Muscle of back (tissue), 11 donors: ENCODE data around the gene EIPR1. TPM values are rescaled to one million over a fixed set of nuclear protein-coding genes. Genes with fewer than 3 reads are reported as not detected.

ENCODE experiments used
- DNase-seq, 3 donors: peaks; one replicate each; pipeline versions ENCODE4 v3.0.0 to v3.0.0-alpha.2; 2013
- polyA plus RNA-seq, 10 donors: library from polyadenylated mRNA; unstranded; fragments of 120-200 nt; gene quantifications; one replicate each; pipeline ENCODE4 v1.2.1, GENCODE V29; 2013; ENCODE audit not compliant: insufficient read length in 10 of 10

The EIPR1 gene
- polyA plus RNA-seq, 10 donors: 12.7 to 21.8 (median 17.3) TPM

DNA sequence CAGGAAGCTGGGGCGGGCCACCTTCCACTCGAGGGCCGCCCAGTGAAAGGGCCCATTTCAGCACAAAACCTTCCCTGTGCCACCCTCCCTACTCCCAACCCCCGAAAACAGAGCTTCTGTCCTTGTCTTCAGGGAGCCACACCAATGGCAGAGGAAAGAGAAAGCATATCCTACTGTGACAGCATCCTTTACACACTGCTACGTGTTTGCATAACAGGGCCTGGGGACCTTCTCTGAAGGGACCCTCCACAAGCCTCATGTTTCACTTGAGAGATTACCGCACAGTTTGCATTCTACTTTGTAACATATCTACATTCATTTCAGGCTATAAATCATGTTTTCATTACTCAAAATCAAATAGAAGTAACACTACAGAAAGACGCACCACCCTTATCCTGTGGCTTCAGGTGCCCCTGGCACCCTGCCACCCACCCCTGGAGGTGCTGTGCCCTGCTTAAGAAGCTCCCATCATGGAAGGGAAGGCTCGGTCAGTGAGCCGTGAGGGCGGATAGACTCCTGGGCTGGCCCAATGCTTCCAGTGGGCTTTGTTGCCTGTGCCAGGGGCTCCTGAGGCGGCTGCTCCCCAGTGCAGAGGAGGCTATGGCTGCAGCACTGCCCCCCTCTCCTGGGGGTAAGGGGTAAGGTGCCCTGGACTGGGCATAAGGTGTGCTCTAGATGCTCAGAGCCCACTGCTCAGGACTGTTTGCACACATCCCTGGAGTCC lies 52.0 kb downstream of the EIPR1 start:
- DNase-seq: no peak

GRCh38 chr2:3324404-3325281 lies 53.0 kb downstream of the EIPR1 start:
- no peak for DNase-seq

- no peak for DNase-seq
These were observed 53.6 kb downstream of the EIPR1 start for GRCh38 chr2:3324036-3324386.

GRCh38 chr2:3323360-3324035 lies 54.1 kb downstream of the EIPR1 start:
- DNase-seq: no peak

DNA sequence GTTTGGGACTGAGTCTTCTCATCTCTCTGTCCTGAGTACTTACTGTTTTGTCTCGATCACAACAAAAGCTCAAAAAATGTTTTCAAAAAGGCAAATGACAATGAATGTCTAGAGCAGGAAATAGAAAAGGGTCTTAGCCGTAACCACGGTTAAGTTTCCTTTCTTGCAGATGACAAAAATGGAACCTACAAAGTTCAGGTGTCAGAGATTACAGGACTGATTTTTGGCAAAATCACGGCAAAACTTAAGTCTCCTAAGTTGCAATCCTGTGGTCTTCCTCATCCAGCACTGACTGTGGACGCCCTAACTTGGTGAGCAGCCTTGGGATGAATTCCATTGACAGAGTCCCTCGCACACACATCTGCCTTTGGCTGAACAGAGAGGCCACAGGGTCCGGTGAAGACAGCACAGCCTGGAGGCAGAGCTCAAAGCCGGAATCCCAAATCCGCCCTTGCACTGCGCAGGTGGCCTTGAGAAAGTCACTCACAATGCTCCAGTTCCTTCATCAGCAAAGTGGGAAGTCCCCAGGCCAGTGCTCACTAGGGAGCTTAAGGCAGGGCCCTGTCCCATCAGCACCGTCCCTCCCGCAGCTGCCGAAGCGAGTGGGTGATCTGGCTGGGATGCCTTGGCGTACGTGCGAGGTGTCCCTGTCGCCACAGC lies 55.2 kb downstream of the EIPR1 start:
- DNase-seq: no peak

DNA sequence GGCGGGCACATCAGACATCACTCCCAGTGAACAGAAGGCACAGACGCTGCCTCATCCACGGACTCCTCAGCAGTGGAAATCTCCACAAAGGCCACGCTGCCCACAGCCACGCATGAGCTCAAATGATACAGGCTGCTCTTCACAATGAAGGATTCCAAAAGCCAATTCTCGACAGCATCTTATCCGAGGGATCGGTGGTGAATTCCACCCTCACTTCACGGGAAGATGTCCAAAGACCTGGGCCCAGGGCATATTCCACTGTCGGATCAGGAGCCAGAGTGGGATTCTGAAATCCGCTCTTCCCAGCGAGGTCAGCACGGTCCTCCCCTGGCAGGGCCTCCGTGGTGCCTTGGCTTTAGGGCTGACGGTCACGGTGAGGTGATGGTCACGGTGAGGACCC lies 55.8 kb downstream of the EIPR1 start:
- DNase-seq: no peak

DNA sequence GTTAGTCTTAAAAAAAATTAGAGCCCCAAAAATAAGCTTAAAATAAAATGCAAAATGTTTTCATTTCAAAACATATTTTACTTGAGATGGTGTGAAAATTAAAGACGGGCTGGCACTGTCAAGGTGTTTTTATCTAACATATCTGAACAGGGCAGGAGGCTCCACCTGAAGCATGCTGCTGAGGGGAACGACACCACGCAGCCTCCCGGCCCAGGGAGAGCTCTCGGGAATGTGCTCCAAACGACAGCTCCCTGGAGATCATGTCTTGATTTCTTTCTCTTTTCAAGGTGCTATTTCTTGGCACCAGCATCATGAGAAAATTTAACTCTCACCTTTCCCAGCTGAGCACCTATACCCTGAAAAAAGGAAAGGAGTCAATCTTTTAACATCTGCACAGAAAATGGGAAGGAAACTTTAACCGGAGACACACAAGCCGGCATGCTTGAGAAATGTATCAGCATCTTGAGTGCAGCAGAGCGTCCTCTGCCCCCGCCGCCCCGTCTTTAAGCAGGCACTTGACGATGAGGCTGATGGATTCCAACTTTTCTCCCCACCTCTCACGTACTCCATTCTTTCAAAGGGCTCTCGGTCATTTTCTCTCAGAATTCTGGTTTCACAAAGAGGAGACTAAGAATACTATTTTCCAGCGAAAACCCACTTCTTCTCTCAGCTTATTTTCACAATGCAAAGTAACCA lies 56.6 kb downstream of the EIPR1 start:
- DNase-seq: no peak

DNA sequence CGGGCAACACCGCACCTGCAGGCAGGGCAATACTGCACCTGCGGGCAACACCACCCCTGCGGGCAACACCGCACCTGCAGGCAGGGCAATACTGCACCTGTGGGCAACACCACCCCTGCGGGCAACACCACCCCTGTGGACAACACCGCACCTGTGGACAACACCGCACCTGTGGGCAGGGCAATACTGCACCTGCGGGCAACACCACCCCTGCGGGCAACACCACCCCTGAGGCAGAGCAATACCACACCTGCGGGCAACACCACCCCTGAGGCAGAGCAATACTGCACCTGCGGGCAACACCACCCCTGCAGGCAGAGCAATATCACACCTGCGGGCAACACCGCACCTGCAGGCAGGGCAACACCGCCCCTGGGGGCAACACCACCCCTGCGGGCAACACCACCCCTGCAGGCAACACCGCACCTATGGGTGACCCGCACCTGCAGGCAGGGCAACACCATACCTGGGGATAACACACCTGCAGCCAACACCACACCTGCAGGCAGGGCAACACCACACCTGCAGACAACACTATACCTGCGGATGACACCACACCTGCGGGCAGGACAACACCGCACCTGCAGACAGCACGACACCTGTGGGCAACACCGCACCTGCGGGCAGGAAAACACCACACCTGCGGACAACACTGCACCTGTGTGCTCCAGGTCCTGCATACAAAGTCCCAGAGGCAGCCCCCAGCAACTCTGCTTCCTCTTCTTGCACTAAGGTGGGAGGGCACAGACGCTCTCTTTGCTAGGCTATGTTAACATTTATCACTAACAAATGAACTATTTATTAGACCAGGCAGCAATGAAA lies 57.7 kb downstream of the EIPR1 start:
- no peak for DNase-seq

DNA sequence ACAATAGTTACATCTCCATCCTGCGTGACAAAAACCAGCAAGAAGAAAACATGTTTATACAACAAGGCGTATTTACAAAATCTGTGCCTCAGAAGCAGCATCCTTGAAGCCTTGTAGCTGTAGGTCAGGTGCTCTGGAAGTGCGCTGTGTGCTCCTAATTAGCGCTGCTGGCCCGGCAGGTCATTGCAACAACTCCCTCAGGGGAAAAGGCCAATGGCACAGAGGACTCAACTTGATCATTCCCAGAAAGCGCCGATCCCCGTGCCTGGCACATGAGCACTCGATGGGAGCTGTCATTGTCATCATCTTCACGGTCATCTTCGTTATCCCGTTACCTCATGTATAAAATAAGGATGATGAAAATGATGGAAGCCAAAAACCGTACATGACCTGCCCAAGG lies 58.5 kb downstream of the EIPR1 start:
- DNase-seq: no peak

- DNase-seq: no peak
These were observed 59.6 kb downstream of the EIPR1 start for GRCh38 chr2:3317871-3318590.

- no peak for DNase-seq
These were observed 60.3 kb downstream of the EIPR1 start for GRCh38 chr2:3317277-3317685.

DNA sequence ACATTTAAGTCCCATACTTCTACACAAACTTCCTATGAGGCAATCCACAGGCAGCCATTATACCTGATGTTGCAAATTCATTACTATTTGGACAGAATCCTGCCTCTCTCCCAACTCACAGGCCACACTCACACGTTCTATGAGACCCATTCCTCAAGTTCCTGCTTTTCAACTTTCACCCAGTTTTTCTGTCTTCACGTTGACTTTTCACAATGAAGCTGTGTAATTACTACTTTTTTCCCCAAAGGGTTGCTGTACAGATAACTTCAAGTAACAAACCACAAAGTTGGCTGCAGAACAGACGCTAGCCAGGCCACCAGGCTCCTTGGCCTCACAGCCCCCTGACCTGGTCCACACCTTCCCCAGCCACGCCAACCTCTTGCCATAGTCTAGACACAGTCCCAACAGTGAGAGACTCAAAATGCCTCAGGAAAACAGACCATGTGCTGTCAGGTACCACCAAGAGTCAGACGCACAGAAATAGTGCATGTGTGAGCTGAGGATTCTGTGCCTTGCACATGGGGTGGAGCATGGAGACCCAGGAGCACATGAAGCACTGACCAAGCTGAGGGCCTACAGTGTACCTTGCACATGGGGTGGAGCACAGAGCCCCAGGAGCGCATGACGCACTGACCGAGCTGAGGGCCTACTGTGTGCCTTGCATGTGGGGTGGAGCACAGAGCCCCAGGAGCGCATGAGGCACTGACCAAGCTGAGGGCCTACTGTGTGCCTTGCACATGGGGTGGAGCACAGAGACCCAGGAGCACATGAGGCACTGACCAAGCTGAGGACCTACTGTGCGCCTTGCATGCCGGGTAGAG lies 61.0 kb downstream of the EIPR1 start:
- DNase-seq: no peak

DNA sequence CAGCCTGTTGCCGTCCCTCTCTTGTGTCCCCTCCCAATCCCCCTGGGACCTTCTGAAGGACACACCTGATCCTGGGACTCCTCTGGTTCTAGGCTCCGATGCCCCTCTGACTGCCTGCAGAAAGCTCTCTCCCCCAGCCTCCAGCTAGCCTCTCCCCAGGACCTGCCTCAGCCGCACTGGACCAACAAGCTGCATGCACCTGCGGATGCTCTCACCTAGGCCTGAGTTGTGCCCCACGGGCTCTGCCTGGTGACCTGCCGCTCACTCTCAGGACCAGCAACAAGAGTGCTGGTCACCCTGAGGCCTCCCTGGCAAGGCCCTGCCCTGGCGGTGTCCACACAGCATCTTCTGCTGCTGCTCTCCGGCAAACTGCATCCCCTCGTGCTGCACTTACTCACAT lies 63.0 kb downstream of the EIPR1 start:
- no peak for DNase-seq

- DNase-seq: peak in 1 of 3 donors; percentile 32
These were observed 63.7 kb downstream of the EIPR1 start for GRCh38 chr2:3313781-3314375.

DNA sequence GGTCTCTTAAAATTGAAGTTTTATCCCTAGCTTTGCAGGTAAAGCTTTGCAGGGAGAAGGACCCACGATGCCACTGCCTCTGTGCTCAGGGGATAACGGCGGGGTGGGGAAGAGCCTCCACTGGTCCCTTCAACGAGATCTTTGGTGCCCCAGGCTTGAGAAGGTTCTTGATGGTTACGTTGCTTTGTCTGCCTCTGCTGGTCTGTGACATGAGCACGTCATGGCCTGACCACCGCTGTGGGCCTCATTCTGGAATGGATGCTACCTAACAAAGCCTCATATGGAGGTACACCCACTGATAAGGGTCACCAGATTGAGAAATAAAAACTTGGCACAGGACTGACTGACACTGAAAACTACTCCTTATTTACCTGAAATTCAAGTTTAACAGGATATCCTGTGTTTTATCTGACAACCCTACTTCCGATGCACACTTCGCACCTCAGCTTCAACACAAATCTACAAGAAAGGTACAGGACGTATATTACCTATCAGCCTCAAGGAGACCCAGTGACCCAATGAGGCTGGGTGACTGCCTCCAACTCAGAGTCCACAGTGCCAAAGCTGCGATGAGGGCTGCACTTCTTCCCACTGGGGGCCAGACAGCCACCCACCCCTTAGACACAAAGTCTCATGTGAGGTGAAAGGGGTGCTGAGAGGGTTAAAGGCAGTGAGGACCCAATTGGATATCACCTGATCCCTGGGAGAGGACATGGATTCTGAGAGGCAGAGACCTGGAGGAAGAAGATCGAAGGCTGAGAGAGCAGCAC lies 64.9 kb downstream of the EIPR1 start:
- no peak for DNase-seq

DNA sequence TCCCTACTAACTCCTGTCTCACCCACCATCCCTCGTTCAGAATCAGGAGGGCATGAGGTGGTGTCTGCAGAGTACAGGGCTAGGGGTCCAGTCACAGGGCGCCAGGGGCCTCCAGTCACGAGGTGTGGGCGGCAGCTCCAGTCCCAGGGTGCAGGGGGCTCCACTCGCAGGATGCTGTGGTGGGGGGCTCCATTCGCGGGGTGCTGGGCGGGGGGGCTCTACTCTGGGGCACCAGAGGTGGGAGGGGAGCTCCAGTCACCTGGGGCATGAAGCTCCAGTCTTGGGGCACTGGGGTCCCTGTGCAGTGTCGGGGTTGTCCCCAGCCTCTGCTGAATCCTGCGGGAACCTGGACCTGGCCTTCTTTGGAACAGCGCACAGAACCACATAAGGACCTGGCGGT lies 66.0 kb downstream of the EIPR1 start:
- DNase-seq: no peak

GRCh38 chr2:3309496-3310355 lies 67.9 kb downstream of the EIPR1 start:
- no peak for DNase-seq
